C4-2B (cell line): ENCODE measurements around the gene CAPN12.

Experiments
- ZFX ChIP-seq: fragments of 450-650 bp; IDR thresholded peaks from 2 replicates; pipeline ENCODE4 v1.6.1; 2017
- TF ChIP-seq, protein P1 (sequence below): fragments of 450-650 bp; conservative IDR thresholded peaks from 2 replicates; pipeline ENCODE4 v1.5.1; 2017; ENCODE audit warnings: mild to moderate bottlenecking

DNA sequence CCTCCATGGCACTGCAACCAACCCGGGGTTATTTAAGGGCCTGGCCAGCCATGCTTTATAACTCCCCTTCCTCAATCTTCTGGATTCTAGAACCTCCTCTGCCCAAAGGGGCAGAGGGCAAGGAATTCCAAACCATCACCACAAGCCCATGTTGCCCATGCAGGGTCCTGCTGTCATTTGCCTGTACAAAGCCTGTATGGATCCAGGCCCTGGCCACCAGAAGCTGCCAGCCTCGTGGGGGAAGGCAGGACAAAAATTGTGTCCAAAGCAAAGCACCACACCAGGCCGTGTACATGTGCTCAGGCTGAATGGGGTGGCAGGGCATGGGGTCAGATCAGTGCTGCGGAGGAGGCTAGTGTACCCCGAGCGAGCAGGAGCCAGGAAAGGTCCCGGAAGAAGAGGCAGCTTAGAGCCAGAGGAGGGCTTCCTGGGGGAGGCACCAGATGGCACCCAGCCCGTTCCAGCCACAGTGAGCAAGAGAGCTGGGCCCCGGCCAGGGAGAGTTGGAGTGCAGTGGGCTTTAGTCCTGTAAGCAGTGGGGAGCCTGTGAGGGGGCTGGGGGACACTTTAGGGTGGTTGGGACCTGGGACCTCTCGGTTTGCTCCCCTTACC lies 35.8 kb downstream of the CAPN12 start:
- TF ChIP-seq, protein P1, sequence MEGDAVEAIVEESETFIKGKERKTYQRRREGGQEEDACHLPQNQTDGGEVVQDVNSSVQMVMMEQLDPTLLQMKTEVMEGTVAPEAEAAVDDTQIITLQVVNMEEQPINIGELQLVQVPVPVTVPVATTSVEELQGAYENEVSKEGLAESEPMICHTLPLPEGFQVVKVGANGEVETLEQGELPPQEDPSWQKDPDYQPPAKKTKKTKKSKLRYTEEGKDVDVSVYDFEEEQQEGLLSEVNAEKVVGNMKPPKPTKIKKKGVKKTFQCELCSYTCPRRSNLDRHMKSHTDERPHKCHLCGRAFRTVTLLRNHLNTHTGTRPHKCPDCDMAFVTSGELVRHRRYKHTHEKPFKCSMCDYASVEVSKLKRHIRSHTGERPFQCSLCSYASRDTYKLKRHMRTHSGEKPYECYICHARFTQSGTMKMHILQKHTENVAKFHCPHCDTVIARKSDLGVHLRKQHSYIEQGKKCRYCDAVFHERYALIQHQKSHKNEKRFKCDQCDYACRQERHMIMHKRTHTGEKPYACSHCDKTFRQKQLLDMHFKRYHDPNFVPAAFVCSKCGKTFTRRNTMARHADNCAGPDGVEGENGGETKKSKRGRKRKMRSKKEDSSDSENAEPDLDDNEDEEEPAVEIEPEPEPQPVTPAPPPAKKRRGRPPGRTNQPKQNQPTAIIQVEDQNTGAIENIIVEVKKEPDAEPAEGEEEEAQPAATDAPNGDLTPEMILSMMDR: no peak
- no peak for TF ChIP-seq ZFX
